Measurements from ENCODE around the gene MAPK9. TPM values are rescaled to one million over a fixed set of nuclear protein-coding genes. Genes with fewer than 3 reads are reported as not detected.

MAPK9 gene
- 18.9 TPM for total RNA-seq (2013)
- polyA plus RNA-seq: 10 to 100 TPM in 2 of 3 donors, 1 to 10 TPM in 1; 9.7 to 19.6 (median 16.2) TPM
- polyA minus RNA-seq: 13.3 and 22.3 TPM in 2 replicates
- total RNA-seq: 8.6 to 32.9 (median 25.3) reads per million in 11 experiments

DNA sequence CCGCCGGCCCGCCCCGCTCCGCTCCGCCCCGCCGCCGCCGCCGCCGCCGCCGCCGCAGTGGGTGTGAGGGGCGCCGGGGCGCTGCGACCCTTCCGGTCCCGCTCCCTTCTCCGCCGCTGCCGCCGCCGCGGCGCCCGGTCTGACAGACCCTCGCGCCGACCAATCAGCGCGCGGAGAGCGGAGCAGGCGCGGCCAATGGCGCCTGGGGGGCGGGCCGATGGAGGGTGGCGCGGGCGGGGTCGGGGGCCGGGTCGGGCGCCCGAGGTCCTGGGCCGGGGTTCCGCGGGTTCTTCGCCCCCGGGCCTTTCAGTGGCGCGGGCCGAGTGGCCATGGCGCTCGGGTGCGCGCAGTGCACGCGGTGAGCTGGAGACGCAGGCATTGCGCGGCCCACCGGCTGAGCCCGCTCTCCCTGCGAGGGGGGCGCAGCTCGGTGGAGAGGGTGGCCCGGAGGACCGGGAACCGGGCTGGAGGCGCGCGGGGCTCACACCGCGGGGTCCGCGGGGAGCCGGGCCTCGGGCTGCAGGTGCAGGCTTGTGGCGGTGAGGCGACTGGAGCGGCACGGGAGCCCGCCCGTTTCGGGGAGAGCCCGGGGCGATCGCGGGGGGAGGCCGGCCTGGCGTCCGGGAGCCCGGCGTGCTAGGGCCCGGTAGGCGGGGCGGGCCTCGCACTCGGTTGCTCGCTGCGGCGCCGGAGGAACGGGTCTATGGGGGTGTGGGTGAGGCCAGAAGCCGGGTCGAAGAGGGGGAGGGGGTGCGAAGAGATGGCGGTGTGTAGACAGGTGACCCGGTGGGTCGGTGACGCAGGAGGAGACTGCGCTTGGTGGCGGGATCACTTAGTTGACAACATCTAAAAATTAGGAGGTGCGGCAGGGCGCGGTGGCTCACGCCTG lies at the start of gene MAPK9:
Gene MAPK9 (minus strand): TSS at position 141 of the 889 bp plus-strand sequence. CDS start 11,522 bp downstream, outside the sequence.
- TF ChIP-seq CTCF (IDR thresholded peaks at IDR 0.05): no peak
- H3K27ac Mint-ChIP-seq: peak within 1 kb of the TSS; percentile 60 to 94 (median 92)
- under 1% methylated on average over 122 of the region's 122 CpGs for WGBS (ENCODE audit: insufficient coverage)
- H3K36me3 Mint-ChIP-seq: no peaks in the 10 kb centered on the region
- Histone ChIP-seq H3K79me2 (ENCODE audit: insufficient read depth, low read length) (peaks cover 42% of the 10 kb centered on the region), H3K4me3 (replicated peaks in 1 of 3; ENCODE audit: low read depth in 2 of 3, low read length in 3 of 3) (peak within 1 kb of the TSS; percentile 53 to 90 (median 79)), H4K20me1 (ENCODE audit: insufficient read depth, low read length) (peaks cover 23% of the 10 kb centered on the region), H3K9ac (ENCODE audit: insufficient read depth, low read length, poor library complexity, severe bottlenecking) (peak within 1 kb of the TSS; percentile 83), H2AFZ (ENCODE audit: insufficient read depth, low read depth, low read length, poor library complexity, severe bottlenecking) (peak within 1 kb of the TSS; percentile 99), H3K27ac (ENCODE audit: low read depth in 1 of 2, low read length in 2 of 2) (peak within 1 kb of the TSS; percentile 50 to 76), H3K4me1 (ENCODE audit: control insufficient read depth in 1 of 2, insufficient read depth in 2 of 2, low read length in 2 of 2) (peaks cover 27 to 44% of the 10 kb centered on the region in 2 donors), H3K4me2 (replicated peaks; ENCODE audit: extremely low read depth, low read length, poor library complexity, severe bottlenecking) (peak within 1 kb of the TSS; percentile 85), H3K36me3 (replicated peaks in 1 of 2; ENCODE audit: control insufficient read depth in 1 of 2, insufficient read depth in 2 of 2, low read length in 2 of 2) (no peaks in the 10 kb centered on the region), H3K27me3 (ENCODE audit: control insufficient read depth in 2 of 2, insufficient read depth in 2 of 2, low read length in 2 of 2) (no peaks in the 10 kb centered on the region), H3K9me3 (replicated peaks in 1 of 2; ENCODE audit: control insufficient read depth in 1 of 2, insufficient read depth in 1 of 2, low read length in 2 of 2) (no peaks in the 10 kb centered on the region)
- H3K27me3 Mint-ChIP-seq (ENCODE audit: low read depth in 3 of 3): peaks cover 1 to 2% (median 2%) of the 10 kb centered on the region in 3 donors
- H3K4me1 Mint-ChIP-seq: peaks cover 51% of the 10 kb centered on the region
- peak; percentile 68 to 80 (median 75) for DNase-seq
- peak within 1 kb of the TSS; percentile 92 to 93 for H3K4me3 Mint-ChIP-seq
- peaks cover 0 to 4% (median 0%) of the 10 kb centered on the region in 7 donors for H3K9me3 Mint-ChIP-seq
- intact Hi-C loops (cut with micrococcal nuclease): loop anchor here (2.0 to 10.0 kb wide), 2 partner anchors 37 to 203 kb away; partner anchors contain the start of gene CNOT6 (in 2 of the 2)

- Histone ChIP-seq H3K4me2 (replicated peaks; ENCODE audit: extremely low read depth, low read length, poor library complexity, severe bottlenecking) (no peak overlapping the region), H3K4me3 (replicated peaks in 1 of 3; ENCODE audit: low read depth in 2 of 3, low read length in 3 of 3) (no peak overlapping the region), H4K20me1 (ENCODE audit: insufficient read depth, low read length) (no peaks in the 10 kb centered on the region), H3K9me3 (replicated peaks in 1 of 2; ENCODE audit: control insufficient read depth in 1 of 2, insufficient read depth in 1 of 2, low read length in 2 of 2) (no peaks in the 10 kb centered on the region), H3K36me3 (replicated peaks in 1 of 2; ENCODE audit: control insufficient read depth in 1 of 2, insufficient read depth in 2 of 2, low read length in 2 of 2) (no peaks in the 10 kb centered on the region), H3K9ac (ENCODE audit: insufficient read depth, low read length, poor library complexity, severe bottlenecking) (no peak overlapping the region), H3K79me2 (ENCODE audit: insufficient read depth, low read length) (no peaks in the 10 kb centered on the region), H3K27ac (ENCODE audit: low read depth in 1 of 2, low read length in 2 of 2) (no peak overlapping the region), H2AFZ (ENCODE audit: insufficient read depth, low read depth, low read length, poor library complexity, severe bottlenecking) (no peak overlapping the region), H3K27me3 (ENCODE audit: control insufficient read depth in 2 of 2, insufficient read depth in 2 of 2, low read length in 2 of 2) (peaks cover 0 to 9% of the 10 kb centered on the region in 2 donors), H3K4me1 (ENCODE audit: control insufficient read depth in 1 of 2, insufficient read depth in 2 of 2, low read length in 2 of 2) (peaks cover 5 to 7% of the 10 kb centered on the region in 2 donors)
- intact Hi-C loops (cut with micrococcal nuclease): no loop called here
- Mint-ChIP-seq H3K27me3 (ENCODE audit: low read depth in 3 of 3) (peaks cover 9 to 34% (median 18%) of the 10 kb centered on the region in 3 donors), H3K36me3 (no peaks in the 10 kb centered on the region), H3K4me1 (peaks cover 9% of the 10 kb centered on the region), H3K27ac (no peak overlapping the region), H3K4me3 (no peak overlapping the region), H3K9me3 (peaks cover 0 to 8% (median 0%) of the 10 kb centered on the region in 7 donors)
- WGBS (ENCODE audit: insufficient coverage): 83% methylated on average over 2 of the region's 8 CpGs
- TF ChIP-seq CTCF (IDR thresholded peaks at IDR 0.05): no peak
- DNase-seq: no peak
Observed at GRCh38 chr5:180341595-180341994, 49.7 kb upstream of the MAPK9 start.

Measured in CD14-positive monocyte (primary cell).